Right kidney (tissue), 1 donor: Measurements from ENCODE around the gene PARP1.
"Not testable (repeated sequence)": the region's sequence is repeated elsewhere in the genome, so short reads cannot be mapped to it uniquely, and the experiment has no call there.

Experiments used
- DNase-seq: peaks from one replicate; pipeline ENCODE4 v3.0.0-alpha.2; 2016

PARP1 gene

GRCh38 chr1:226431898-226432297, 24.0 kb upstream of the PARP1 start:
- not testable (repeated sequence) for DNase-seq

DNA sequence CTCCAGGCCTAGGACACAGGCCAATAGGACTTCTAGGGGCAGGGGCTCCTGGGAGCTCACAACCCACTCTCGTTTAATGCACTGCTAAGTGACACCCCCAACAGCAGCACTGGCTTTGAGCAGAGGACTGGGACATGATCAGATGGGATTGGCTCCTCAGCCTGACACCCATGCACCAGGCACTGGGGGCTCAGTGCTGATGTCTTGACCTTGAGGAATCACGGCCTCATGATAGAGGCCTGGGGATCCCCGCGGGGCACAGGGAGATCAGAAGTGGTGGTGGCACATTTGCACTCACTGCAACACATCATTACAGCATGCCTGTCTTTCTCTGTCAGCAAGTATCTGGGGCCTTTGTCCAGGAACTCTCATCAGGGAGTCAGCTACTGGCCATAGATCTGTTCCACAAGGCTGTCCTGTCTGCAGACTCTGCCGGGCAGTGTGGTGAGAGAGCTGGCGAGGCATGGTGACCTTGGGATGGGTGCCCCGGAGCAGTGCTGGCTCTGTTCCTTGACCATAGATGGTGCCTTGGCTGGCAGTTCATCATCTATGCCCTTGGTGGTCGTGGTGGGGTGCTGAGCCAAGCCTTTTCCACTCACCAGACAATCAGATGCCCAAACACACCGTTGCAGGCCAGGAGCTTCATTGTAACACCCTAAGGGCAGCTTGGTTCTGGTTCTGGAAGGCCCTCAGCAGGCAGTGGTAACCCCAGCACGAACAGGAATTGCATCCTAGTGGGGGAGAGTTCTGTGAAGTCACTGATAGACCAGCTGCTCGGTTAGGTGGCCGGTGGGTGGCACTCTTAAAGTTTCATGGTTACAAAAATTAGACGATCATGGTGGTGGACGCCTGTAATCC, 22.2 kb upstream of the PARP1 start:
- DNase-seq: no peak

DNA sequence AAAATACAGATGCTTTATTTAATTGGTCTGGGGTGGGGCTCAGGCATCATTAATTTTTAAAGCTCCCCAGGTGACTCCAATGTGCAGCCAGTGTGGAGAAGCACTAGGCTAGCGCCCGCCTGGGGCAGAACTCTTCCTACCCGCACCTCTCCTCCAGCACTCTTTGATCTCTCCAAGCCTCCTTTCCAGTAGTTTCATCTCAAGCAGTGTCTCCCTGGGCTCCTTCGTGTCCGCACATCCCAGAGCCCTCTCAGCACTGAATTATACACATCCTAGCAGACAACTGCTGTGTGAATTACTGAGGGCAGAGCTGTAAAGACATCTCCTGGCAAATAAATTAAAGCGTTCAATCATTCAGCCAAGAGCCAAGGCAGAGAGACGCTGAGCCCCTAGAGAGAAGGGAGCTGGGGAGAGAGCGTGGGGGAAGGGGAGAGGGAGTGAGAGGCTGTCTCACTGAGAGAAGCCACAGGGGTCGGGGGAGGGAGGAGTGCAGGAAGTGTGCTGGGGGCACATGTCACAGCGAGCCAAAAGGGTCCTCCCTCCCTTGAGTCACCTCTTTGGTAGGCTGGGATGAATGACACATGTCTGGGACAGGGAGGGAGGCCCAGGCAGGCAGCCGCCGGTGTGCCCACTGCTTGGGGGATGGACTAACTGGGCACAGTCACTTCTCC, 21.0 kb upstream of the PARP1 start:
- peak; percentile 46 for DNase-seq

DNA sequence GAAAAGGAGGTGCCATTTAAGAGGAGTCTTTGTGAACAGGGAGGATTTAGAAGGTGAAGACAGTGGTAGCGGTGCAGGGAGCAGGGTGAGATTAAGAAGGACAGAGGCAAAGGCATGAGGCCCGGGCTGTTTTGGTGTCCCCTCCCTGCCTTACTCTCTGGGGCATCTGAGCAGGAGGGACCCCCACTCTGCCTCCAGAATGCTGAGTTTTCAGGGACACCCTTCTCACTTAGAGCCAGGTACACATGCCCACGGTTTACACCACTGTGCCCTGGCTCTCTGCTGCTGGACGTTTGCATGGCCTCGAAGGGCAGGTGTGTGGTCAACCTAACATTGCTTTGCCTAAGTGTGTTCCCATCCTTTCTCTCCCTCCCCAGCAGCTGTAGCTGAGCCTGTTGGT, 20.5 kb upstream of the PARP1 start:
- no peak for DNase-seq

GRCh38 chr1:226427131-226427530, 19.2 kb upstream of the PARP1 start:
- DNase-seq: no peak

DNA sequence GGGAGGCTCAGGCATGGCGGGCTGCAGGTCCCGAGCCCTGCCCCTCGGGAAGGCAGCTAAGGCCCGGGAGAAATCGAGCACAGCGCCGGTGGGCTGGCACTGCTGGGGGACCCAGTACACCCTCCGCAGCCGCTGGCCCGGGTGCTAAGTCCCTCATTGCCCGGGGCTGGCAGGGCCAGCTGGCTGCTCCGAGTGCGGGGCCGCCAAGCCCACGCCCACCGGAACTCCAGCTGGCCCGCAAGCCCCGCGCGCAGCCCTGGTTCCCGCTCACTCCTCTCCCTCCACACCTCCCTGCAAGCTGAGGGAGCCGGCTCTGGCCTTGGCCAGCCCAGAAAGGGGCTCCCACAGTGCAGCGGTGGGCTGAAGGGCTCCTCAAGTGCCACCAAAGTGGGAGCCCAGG, 18.5 kb upstream of the PARP1 start:
- DNase-seq: not testable (repeated sequence)

GRCh38 chr1:226425431-226426031, 17.6 kb upstream of the PARP1 start:
- DNase-seq: no peak

GRCh38 chr1:226425004-226425378, 17.1 kb upstream of the PARP1 start:
- DNase-seq: no peak

DNA sequence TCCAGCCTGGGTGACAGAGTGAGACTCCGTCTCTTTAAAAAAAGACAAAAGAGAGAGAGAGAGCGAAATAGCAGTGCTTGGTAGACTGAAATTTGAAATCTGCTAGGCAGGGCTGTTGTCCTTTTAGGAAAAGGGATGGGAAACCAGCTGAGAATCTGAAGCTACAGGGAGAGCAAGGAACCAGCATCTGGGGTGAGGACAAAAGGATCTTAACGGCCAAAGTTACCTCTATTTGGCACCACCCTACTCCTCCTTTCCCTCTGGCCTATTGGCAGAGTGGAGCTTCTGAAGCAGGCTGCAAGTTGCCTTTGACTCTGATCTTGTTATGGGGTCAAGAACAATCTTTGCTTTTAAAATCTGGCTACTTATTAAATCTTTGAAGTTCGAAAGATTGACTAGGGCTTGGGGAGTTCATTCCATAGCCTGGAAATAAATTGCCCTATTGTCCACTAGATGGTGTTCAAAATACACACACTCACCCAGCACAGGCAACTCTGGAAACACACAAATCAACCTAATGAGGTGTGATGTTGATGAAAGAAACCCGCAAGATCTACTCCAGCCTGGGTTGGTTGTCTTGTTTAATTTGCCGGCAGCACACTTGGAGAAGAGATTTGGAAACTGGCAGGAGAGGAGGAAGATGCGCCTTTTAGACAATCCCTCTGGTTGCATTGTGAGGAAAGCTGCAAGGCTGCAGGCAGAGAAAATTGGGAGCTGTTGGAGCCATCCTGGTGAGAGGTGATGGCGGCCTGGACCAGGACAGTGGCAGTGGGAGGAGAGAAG, 16.5 kb upstream of the PARP1 start:
- peak; percentile 63 for DNase-seq

DNA sequence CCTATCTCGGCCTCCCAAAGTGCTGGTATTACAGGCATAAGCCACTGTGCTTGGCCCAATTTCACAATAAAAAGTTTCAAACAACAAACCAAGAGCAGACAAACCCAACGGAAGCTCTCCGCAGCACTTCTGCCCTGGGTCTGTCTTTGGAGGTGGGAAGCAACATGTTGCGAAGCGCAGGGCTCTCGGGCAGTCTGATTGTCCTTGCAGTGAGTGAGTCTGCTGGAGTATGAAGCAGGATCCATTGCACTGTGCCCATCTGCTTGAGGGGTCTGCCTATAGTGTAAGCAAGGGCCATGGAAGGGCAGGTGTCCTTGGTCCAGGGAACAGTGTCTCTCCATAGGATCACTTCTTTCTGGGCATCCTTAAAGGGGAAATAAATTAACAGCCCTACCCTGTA, 14.6 kb upstream of the PARP1 start:
- no peak for DNase-seq

GRCh38 chr1:226420897-226421296, 13.0 kb upstream of the PARP1 start:
- DNase-seq: no peak

GRCh38 chr1:226420328-226420727, 12.4 kb upstream of the PARP1 start:
- DNase-seq: no peak

GRCh38 chr1:226419284-226420029, 11.6 kb upstream of the PARP1 start:
- no peak for DNase-seq

GRCh38 chr1:226417830-226418546, 10.1 kb upstream of the PARP1 start:
- no peak for DNase-seq

- DNase-seq: no peak
These were observed 9.5 kb upstream of the PARP1 start for GRCh38 chr1:226417350-226417749.

DNA sequence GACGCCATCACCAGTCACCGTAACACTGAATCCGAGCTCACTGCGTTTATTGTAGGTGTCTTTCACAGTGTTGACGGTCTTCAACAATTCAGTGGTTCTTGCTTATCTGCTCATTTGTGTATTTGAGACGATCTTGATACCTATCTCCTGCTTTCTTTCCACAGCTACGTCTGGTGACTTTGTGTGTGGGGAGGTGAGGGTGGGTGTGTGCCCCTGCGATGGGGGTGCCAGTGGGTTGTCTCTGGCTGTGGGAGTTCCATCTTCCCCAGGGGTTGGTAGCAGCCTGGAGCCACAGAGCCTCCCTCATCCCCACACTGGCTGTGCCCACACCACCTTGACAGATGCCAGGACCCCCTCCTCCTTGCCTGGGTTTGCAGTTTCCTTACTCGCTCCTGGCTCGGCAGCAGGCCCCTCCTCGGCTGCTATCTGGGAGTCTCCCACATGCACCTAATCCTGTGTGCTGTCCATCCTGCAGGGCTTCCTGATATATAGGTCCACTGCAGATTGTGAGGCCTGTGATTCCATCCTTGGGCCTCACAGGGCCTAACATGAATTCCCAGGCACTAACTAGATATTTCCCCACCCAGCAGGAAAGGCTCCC, 6.3 kb upstream of the PARP1 start:
- DNase-seq: no peak

GRCh38 chr1:226411619-226412018, 3.7 kb upstream of the PARP1 start:
- no peak for DNase-seq

GRCh38 chr1:226410958-226411357, 3.1 kb upstream of the PARP1 start:
- DNase-seq: no peak

- no peak for DNase-seq
These were observed 1.5 kb upstream of the PARP1 start for GRCh38 chr1:226409392-226409791.

GRCh38 chr1:226408285-226409184, 642 bp upstream of the PARP1 start:
- no peak for DNase-seq
